ENCODE results near the gene C1orf56. TPM values are rescaled to one million over a fixed set of nuclear protein-coding genes. Genes with fewer than 3 reads are reported as not detected.

Gene C1orf56
- total RNA-seq, 1 donor from 2014 or later = 3.1 TPM

DNA sequence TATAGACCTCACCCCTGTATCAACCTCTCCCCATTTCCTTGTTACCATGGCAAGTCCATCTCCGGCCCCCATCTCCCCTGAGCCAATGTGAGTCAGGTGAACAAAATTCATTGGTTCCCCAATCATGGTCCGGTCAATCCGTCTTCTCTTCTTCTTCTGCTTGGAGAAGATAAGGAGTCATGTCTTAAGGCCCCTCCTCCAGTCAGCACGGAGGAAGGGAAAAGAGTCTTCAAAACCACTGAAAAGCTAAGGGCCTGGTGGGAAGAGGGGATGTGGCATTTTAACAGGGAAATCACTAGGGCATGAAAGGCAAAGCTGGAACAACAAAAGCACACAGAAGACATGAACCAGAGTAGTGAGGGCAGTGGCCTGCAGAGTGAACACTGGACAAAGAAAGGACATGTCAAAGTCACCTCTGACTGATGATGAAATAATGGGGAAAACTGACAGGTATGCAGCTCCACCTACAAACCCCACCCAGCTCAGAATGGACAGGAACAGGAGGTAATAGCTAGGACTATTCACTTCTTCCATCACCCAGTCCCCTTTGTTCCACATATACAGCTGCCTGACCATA lies 7.5 kb downstream of the C1orf56 start:
- no peak for DNase-seq (ENCODE audit: low read depth)
- TF ChIP-seq, protein P1, sequence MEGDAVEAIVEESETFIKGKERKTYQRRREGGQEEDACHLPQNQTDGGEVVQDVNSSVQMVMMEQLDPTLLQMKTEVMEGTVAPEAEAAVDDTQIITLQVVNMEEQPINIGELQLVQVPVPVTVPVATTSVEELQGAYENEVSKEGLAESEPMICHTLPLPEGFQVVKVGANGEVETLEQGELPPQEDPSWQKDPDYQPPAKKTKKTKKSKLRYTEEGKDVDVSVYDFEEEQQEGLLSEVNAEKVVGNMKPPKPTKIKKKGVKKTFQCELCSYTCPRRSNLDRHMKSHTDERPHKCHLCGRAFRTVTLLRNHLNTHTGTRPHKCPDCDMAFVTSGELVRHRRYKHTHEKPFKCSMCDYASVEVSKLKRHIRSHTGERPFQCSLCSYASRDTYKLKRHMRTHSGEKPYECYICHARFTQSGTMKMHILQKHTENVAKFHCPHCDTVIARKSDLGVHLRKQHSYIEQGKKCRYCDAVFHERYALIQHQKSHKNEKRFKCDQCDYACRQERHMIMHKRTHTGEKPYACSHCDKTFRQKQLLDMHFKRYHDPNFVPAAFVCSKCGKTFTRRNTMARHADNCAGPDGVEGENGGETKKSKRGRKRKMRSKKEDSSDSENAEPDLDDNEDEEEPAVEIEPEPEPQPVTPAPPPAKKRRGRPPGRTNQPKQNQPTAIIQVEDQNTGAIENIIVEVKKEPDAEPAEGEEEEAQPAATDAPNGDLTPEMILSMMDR (conservative IDR thresholded peaks at IDR 0.05; ENCODE audit: low read depth, low read length) = no peak
- H3K4me3 ChIP-seq (ENCODE audit: low read depth, low read length) = no peak overlapping the region

DNA sequence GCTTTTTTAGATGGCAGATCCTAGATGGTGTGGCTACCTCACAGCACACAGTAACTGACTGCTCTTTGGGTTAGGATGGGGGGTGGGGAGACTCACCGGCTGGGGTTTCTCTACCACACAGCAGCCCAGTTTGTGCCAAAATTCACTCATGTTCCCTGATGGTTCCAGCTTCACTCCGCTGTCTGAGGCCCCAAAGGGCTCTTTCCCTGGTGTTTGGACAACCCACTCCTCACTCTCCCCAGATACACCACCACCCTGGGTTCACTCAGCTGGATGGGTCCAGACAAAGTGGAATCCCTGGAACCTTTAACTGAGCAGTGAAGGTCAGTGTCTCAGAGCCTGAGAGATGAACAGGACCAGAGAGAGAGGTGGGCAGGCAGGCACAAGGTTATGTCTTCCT lies 8.0 kb downstream of the C1orf56 start:
- no peak overlapping the region for H3K4me3 ChIP-seq (ENCODE audit: low read depth, low read length)
- no peak for DNase-seq (ENCODE audit: low read depth)
- TF ChIP-seq, protein P1 (conservative IDR thresholded peaks at IDR 0.05; ENCODE audit: low read depth, low read length) = no peak

GRCh38 chr1:151056149-151056548 lies 8.6 kb downstream of the C1orf56 start:
- H3K4me3 ChIP-seq (ENCODE audit: low read depth, low read length) = no peak overlapping the region
- no peak for DNase-seq (ENCODE audit: low read depth)
- TF ChIP-seq, protein P1 (conservative IDR thresholded peaks at IDR 0.05; ENCODE audit: low read depth, low read length) = no peak

- TF ChIP-seq, protein P1 (conservative IDR thresholded peaks at IDR 0.05; ENCODE audit: low read depth, low read length) = no peak
- DNase-seq (ENCODE audit: low read depth) = no peak
- peak overlapping the region; percentile 76 for H3K4me3 ChIP-seq (ENCODE audit: low read depth, low read length)
Observed at GRCh38 chr1:151058692-151059091, 11.1 kb downstream of the C1orf56 start.

GRCh38 chr1:151059109-151060006 lies 11.8 kb downstream of the C1orf56 start, which contains the start of gene CDC42SE1:
Gene CDC42SE1 (minus strand): TSS chr1:151059622. CDS start chr1:151055730, 3,892 bp downstream.
- TF ChIP-seq, protein P1 (conservative IDR thresholded peaks at IDR 0.05; ENCODE audit: low read depth, low read length) = peak; percentile 58
- no peak for DNase-seq (ENCODE audit: low read depth)

GRCh38 chr1:151060007-151060656 lies 12.6 kb downstream of the C1orf56 start, which contains the start of gene MLLT11:
Gene MLLT11 (plus strand): TSS chr1:151060397. CDS start chr1:151067225, 6,828 bp downstream.
- no peak for DNase-seq (ENCODE audit: low read depth)
- TF ChIP-seq, protein P1 (conservative IDR thresholded peaks at IDR 0.05; ENCODE audit: low read depth, low read length) = peak; percentile 7
- peak within 1 kb of the TSS; percentile 76 for H3K4me3 ChIP-seq (ENCODE audit: low read depth, low read length)

More at GRCh38 chr1:151059109-151060006, 11.8 kb downstream of the C1orf56 start, which contains the start of gene CDC42SE1:
- H3K4me3 ChIP-seq (ENCODE audit: low read depth, low read length) = peak within 1 kb of the TSS; percentile 76

All from epithelial cell of proximal tubule (primary cell).